Cortex of kidney (tissue), 1 donor: ENCODE data around the gene STAT6.
"Not testable (repeated sequence)": the region's sequence is repeated elsewhere in the genome, so short reads cannot be mapped to it uniquely, and the experiment has no call there.

ENCODE experiments used
- DNase-seq: peaks from one replicate; lab custom pipeline; 2025; lab: John Stamatoyannopoulos, UW

Gene STAT6

GRCh38 chr12:57126061-57126460 is 14.9 kb upstream of the STAT6 start:
- DNase-seq, result no peak

GRCh38 chr12:57124261-57124877 is 13.2 kb upstream of the STAT6 start:
- no peak for DNase-seq

GRCh38 chr12:57123813-57124212 is 12.7 kb upstream of the STAT6 start:
- no peak for DNase-seq

GRCh38 chr12:57120718-57121117 is 9.6 kb upstream of the STAT6 start:
- not testable (repeated sequence) for DNase-seq

DNA sequence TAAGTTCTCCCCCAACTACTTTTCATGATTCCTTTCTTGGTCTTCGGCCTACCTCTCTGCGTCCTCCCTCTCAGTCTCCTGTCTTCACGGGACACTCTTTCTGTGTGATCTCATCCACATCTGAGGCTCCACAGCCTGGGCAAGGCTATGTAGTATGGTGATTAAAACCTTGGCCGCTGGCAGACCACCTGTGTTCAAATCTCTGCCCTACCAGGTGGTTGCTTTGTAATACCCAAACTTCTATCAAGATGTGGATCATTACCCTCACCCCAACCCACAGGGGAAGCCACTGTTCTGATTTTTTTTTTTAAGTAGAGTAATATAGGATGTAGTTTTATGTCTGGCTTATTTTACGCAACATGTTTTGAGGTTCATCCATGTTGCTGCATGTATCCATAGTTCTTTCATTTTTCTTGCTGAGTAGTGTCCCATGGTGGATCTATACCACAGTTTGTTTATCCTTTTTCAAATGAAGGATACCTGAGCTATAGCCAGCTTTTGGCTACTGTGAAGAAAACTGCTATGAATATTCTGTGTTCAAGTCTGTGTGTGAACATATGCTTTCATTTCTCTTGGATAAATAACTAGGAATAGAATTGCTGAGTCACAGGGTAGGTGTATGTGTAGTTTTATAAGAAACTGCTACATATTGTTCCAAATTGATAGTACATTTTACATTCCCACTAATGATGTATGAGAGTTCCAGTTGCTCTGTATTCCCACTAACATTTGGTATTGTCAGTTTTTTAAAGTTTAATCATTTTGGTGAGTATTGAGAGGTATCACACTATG is 8.3 kb upstream of the STAT6 start:
- no peak for DNase-seq

GRCh38 chr12:57118711-57119271 is 7.6 kb upstream of the STAT6 start:
- DNase-seq, result no peak

DNA sequence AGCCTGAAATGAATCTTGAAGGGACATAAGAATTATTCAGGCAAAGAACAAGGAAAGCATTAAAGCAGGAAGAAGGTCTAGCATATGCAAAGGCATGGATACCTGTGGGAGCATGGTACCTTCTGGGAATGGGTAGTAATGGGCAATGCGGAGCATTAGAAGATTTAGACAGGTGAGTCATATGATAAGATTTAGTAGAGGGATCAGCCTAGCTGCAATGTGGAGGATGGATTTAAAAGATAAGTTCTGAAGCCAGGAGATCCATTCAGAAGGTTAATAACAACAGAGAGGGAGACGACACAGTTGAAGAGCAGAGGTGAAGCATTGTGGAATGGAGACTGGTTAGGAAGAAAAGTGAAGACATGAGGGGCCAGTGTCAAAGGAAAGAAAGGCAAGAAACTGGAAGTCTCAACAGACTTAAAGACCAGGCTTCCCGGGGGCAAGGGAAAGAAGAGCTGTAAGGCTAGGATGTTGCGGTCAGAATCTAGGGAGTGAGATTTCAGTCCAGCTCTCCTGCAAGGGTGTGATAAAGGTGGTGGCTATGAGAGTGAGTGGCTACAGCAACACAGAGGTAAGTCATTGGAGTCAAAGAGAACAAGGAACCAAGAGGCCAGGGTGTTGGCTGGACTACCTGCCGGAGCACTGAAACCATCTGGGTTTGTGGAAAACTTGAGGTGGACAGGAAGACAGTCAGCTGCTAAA is 5.6 kb upstream of the STAT6 start:
- no peak for DNase-seq

GRCh38 chr12:57112492-57113294 is 1.5 kb upstream of the STAT6 start:
- DNase-seq, result no peak

GRCh38 chr12:57110104-57111030 is 795 bp downstream of the STAT6 start:
- DNase-seq, result no peak

DNA sequence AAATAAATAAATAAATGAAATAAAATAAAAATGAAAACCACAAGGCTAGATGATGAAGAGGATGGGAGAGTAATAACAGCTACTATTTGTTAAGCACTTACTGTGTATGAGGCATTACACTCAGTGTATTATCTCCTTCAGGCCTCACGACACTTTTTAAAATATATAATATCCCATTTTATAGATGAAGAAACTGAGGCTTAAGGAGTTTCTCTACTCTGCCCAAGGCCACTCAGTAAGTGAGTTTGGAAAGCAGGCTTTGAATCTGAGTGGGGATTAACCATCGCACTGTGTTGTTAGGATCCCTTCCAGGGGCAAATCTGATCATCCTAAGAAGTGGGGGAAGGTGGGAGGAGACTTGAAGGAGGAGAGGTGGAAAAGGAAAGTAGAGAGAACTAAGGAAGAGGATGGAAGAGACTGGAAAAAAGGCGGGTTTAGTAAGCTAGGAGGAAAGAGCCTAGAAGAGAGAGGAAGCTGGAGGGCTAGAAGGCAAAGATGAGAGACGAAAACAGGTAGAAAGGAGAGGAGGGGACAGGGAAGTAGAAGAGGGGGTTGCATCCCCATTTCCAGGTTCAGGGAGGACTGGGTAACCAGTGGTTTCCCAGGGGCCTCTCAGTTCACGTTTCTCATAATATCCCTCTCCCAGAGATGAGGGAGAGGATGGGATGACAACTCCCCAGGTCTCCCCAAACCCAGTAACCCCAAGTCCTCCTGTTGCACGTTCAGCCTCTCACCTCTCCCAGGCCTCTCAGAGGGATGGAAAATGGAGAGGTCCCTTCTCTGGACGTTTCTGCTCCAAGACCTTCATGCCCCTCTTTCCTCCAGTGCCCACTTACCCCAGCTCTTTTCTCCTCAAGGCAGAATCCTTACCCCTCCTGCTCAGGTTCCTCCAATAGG is 1.7 kb downstream of the STAT6 start:
- DNase-seq, result no peak

DNA sequence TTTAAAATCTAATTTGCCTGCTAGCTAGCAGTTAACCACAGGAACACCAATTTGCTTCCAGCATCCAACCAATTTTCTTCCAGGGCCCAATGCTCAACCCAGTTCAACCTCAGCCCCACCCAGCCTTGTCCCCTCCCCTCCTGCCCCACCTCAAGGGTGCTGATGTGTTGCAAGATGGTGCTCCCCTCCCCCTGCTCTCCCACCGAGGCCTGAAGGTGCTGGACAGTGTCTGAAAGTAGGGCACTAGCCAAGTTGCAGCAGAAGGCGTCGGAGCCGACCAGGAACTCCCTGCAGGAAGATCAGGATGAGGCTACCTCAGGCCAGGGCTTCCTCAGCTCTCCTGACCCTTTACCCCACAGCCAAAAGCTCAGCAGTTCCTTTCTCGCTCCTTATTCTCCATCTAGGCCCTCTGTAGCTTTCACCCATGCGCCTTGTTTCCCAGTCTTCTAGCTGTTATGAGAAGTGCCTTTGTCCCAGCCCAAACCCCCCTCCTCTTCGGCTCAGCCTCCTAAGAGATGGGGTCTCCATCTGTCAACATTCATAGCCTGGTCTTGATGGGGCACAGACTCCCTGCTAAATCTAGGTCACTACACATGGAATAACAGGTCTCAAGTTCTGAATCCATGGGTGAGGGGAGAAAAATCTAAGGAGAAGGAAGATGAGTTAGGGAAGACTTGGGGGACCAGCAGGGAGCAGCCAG is 3.6 kb downstream of the STAT6 start:
- no peak for DNase-seq

DNA sequence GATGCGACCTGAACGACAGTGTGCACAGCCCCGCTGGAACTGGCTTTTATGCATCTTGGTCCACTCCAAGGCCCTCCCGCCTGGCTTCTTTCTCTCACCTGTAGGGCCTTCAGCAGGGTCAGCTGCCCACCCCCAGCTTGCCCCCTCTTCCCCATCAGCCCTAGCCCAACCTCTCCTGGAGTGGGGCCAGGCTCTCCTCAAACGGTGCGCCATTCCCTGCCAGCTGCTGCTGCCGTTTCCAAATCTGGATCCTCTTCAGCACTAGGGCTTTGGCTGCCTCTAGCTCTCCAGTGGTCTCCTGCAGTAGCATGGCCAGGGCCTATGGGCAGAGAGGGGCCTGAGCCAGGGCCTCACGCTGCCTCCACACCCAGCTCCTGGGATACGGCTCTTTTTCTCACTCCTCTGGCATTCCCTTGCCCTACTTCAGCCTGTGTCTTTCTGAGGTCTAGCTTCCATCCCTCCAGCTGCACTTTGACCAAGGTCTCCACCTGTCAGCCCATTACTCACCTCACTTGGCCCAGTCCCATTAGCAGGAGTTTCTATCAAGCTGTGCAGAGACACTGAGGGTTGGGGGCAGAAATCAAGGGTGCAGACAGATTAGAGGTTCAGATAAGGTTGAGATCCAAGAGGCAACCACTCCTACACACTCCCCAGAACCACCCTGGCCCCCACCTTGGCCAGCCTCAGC is 5.0 kb downstream of the STAT6 start:
- DNase-seq, result no peak

- DNase-seq, result no peak
These were observed 6.0 kb downstream of the STAT6 start for GRCh38 chr12:57105011-57105753.

DNA sequence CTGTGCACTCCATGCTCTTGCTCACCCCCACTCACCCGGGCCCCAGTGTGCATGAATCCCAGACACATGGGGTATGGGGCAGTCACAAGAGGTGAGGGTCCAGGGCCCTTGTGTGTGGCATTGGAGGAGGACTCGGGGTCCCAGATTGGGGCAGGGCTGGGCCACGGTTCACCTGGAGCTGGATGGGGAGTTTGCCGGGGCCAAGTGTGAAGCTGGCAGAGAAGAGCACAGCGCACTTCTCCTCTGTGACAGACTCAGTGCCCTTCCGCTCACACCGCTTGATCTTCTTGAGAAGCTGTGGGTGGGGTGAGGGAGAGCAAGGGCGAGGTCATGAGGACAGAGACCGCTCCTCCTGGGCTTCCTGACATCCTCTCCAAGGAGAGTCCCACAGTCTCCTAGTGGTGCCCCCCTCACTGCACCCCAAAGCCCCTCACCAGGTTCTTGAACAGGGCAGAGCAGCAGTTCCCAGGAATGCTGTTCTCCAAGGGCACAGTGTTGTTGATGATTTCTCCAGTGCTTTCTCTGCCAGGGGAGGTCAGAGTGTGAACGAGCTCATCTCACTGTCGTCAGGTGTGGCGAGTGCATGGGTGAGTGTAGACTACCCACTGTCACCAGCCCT is 6.8 kb downstream of the STAT6 start:
- DNase-seq, result no peak

GRCh38 chr12:57103856-57104255 is 7.3 kb downstream of the STAT6 start:
- no peak for DNase-seq

- no peak for DNase-seq
These were observed 9.1 kb downstream of the STAT6 start for GRCh38 chr12:57101892-57102695.

DNA sequence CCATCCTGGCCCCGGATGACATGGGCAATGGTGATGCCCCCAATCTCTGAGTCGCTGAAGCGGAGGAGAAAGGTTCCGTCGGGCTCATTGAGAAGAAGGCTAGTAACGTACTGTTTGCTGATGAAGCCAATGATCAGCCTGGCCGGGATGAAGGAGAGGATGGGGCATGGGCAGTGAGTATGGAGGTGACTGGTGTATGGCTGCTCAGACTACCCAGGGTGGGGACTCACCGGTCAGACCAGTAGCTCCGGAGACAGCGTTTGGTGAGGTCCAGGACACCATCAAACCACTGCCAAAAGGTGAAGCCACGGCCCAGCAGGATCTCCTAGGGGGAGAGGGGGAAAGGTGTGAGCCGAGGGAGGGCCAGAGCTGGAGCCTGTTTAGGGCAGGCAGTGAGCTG is 11.4 kb downstream of the STAT6 start:
- no peak for DNase-seq
